Right atrium auricular region (tissue), 2 donors: ENCODE measurements around the gene EPHB2. TPM values are rescaled to one million over a fixed set of nuclear protein-coding genes. Genes with fewer than 3 reads are reported as not detected.

ENCODE experiments used
- DNase-seq: peaks from one replicate; pipeline ENCODE4 v3.0.0-alpha.2; 2019; ENCODE audit warnings: low spot score
- H3K27ac ChIP-seq, 2 donors: fragments of 200-600 bp; sonication (generic); 1 replicate in 1 of 2; 2 replicates in 1 of 2; pipeline ENCODE4 v1.5.1; 2016 to 2019
- H3K27me3 ChIP-seq, 2 donors: fragments of 200-600 bp; sonication (generic); one replicate each; pipeline versions ENCODE4 v1.5.1 to v1.6.0; 2017 to 2019
- H3K36me3 ChIP-seq: fragments of 200-600 bp; sonication (generic); one replicate; pipeline ENCODE4 v1.5.1; 2016
- H3K4me1 ChIP-seq, 2 donors: fragments of 200-600 bp; sonication (generic); one replicate each; pipeline versions ENCODE4 v1.5.1 to v1.6.0; 2017 to 2019
- H3K4me3 ChIP-seq, 2 donors: fragments of 200-600 bp; sonication (generic); 1 replicate in 1 of 2; 2 replicates in 1 of 2; pipeline ENCODE4 v1.5.1; 2017 to 2019; ENCODE audit warnings: mild to moderate bottlenecking in 1 of 2, moderate library complexity in 1 of 2
- H3K9me3 ChIP-seq, 2 donors: fragments of 200-600 bp; sonication (generic); one replicate each; pipeline ENCODE4 v1.5.1; 2019
- CTCF ChIP-seq, 2 donors: fragments of 200-600 bp; sonication (generic); IDR thresholded peaks; one replicate each; pipeline ENCODE4 v1.5.1; 2019; ENCODE audit warnings: antibody characterized with exemption in 2 of 2
- total RNA-seq, 2 donors: library from RNA; depleted of rRNA; stranded (reverse); fragments of >200 nt; gene quantifications; one replicate each; pipeline ENCODE4 v1.1.0, GENCODE V29; 2016

EPHB2 gene
- total RNA-seq, 2 donors from 2014 or later, result 1.8 to 2.6 TPM

GRCh38 chr1:22711591-22712501 is 1.2 kb downstream of the EPHB2 start:
- no peaks in the 10 kb centered on the region for H3K9me3 ChIP-seq
- H3K4me3 ChIP-seq, result peak overlapping the region; percentile 29 to 58
- TF ChIP-seq CTCF (IDR thresholded peaks at IDR 0.05), result no peak
- peaks cover 0 to 21% of the 10 kb centered on the region in 2 donors for H3K4me1 ChIP-seq
- no peaks in the 10 kb centered on the region for H3K36me3 ChIP-seq
- DNase-seq, result no peak
- no peaks in the 10 kb centered on the region for H3K27me3 ChIP-seq
- H3K27ac ChIP-seq, result peak overlapping the region in 1 of 2 donors; percentile 35

- H3K4me3 ChIP-seq, result no peak overlapping the region
- no peaks in the 10 kb centered on the region for H3K27me3 ChIP-seq
- no peaks in the 10 kb centered on the region for H3K36me3 ChIP-seq
- DNase-seq, result no peak
- no peak for TF ChIP-seq CTCF (IDR thresholded peaks at IDR 0.05)
- H3K9me3 ChIP-seq, result no peaks in the 10 kb centered on the region
- H3K4me1 ChIP-seq, result peaks cover 0 to 21% of the 10 kb centered on the region in 2 donors
- no peak overlapping the region for H3K27ac ChIP-seq
Observed at GRCh38 chr1:22712502-22713271, 2.0 kb downstream of the EPHB2 start.

- H3K4me1 ChIP-seq, result peaks cover 0 to 21% of the 10 kb centered on the region in 2 donors
- no peaks in the 10 kb centered on the region for H3K9me3 ChIP-seq
- no peak overlapping the region for H3K27ac ChIP-seq
- H3K4me3 ChIP-seq, result no peak overlapping the region
- H3K36me3 ChIP-seq, result no peaks in the 10 kb centered on the region
- H3K27me3 ChIP-seq, result no peaks in the 10 kb centered on the region
- no peak for DNase-seq
- TF ChIP-seq CTCF (IDR thresholded peaks at IDR 0.05), result no peak
Observed at GRCh38 chr1:22714455-22714854, 3.8 kb downstream of the EPHB2 start.

GRCh38 chr1:22717037-22717760 is 6.6 kb downstream of the EPHB2 start:
- TF ChIP-seq CTCF (IDR thresholded peaks at IDR 0.05), result no peak
- Histone ChIP-seq H3K36me3 (no peaks in the 10 kb centered on the region), H3K27me3 (no peaks in the 10 kb centered on the region), H3K4me3 (no peak overlapping the region), H3K4me1 (peaks cover 0 to 4% of the 10 kb centered on the region in 2 donors), H3K9me3 (no peaks in the 10 kb centered on the region), H3K27ac (no peak overlapping the region)
- no peak for DNase-seq

GRCh38 chr1:22721122-22721873 is 10.7 kb downstream of the EPHB2 start:
- H3K9me3 ChIP-seq, result no peaks in the 10 kb centered on the region
- H3K36me3 ChIP-seq, result no peaks in the 10 kb centered on the region
- no peaks in the 10 kb centered on the region for H3K27me3 ChIP-seq
- H3K4me3 ChIP-seq, result no peak overlapping the region
- no peak for TF ChIP-seq CTCF (IDR thresholded peaks at IDR 0.05)
- no peak overlapping the region for H3K27ac ChIP-seq
- peak; percentile 73 for DNase-seq
- no peaks in the 10 kb centered on the region for H3K4me1 ChIP-seq
